ENCODE results near the gene GABRD.

The GABRD gene

GRCh38 chr1:2052756-2053155, 33.6 kb downstream of the GABRD start:
- no peak for DNase-seq (ENCODE audit: low read depth in 3 of 3, low spot score in 1 of 3)

GRCh38 chr1:2053217-2053616, 34.1 kb downstream of the GABRD start:
- DNase-seq (ENCODE audit: low read depth in 3 of 3, low spot score in 1 of 3) = no peak

GRCh38 chr1:2053784-2054376, 34.7 kb downstream of the GABRD start:
- DNase-seq (ENCODE audit: low read depth in 3 of 3, low spot score in 1 of 3) = no peak

GRCh38 chr1:2054560-2054959, 35.4 kb downstream of the GABRD start:
- DNase-seq (ENCODE audit: low read depth in 3 of 3, low spot score in 1 of 3) = no peak

GRCh38 chr1:2055911-2056575, 36.9 kb downstream of the GABRD start:
- no peak for DNase-seq (ENCODE audit: low read depth in 3 of 3, low spot score in 1 of 3)

- DNase-seq (ENCODE audit: low read depth in 3 of 3, low spot score in 1 of 3) = no peak
Observed at GRCh38 chr1:2056955-2057590, 37.9 kb downstream of the GABRD start.

- no peak for DNase-seq (ENCODE audit: low read depth in 3 of 3, low spot score in 1 of 3)
Observed at GRCh38 chr1:2059290-2059953, 40.3 kb downstream of the GABRD start.

GRCh38 chr1:2060072-2060471, 40.9 kb downstream of the GABRD start:
- no peak for DNase-seq (ENCODE audit: low read depth in 3 of 3, low spot score in 1 of 3)

GRCh38 chr1:2060535-2060934, 41.4 kb downstream of the GABRD start:
- DNase-seq (ENCODE audit: low read depth in 3 of 3, low spot score in 1 of 3) = no peak

- DNase-seq (ENCODE audit: low read depth in 3 of 3, low spot score in 1 of 3) = no peak
Observed at GRCh38 chr1:2061065-2061778, 42.1 kb downstream of the GABRD start.

- no peak for DNase-seq (ENCODE audit: low read depth in 3 of 3, low spot score in 1 of 3)
Observed at GRCh38 chr1:2065699-2066098, 46.6 kb downstream of the GABRD start.

- no peak for DNase-seq (ENCODE audit: low read depth in 3 of 3, low spot score in 1 of 3)
Observed at GRCh38 chr1:2067393-2067792, 48.2 kb downstream of the GABRD start.

GRCh38 chr1:2067981-2068380, 48.8 kb downstream of the GABRD start:
- DNase-seq (ENCODE audit: low read depth in 3 of 3, low spot score in 1 of 3) = no peak

- no peak for DNase-seq (ENCODE audit: low read depth in 3 of 3, low spot score in 1 of 3)
Observed at GRCh38 chr1:2068951-2069350, 49.8 kb downstream of the GABRD start.

- DNase-seq (ENCODE audit: low read depth in 3 of 3, low spot score in 1 of 3) = no peak
Observed at GRCh38 chr1:2070016-2070415, 50.9 kb downstream of the GABRD start.

- DNase-seq (ENCODE audit: low read depth in 3 of 3, low spot score in 1 of 3) = no peak
Observed at GRCh38 chr1:2070800-2071530, 51.8 kb downstream of the GABRD start.

GRCh38 chr1:2072109-2072806, 53.1 kb downstream of the GABRD start:
- no peak for DNase-seq (ENCODE audit: low read depth in 3 of 3, low spot score in 1 of 3)

- DNase-seq (ENCODE audit: low read depth in 3 of 3, low spot score in 1 of 3) = no peak
Observed at GRCh38 chr1:2072891-2073290, 53.7 kb downstream of the GABRD start.

- no peak for DNase-seq (ENCODE audit: low read depth in 3 of 3, low spot score in 1 of 3)
Observed at GRCh38 chr1:2073382-2074230, 54.5 kb downstream of the GABRD start.

Data from stimulated activated CD4-positive, alpha-beta T cell treated with anti-CD3 and anti-CD28 coated beads, TNF-alpha, amount 100 ng/mL, for 1 hour (primary cell).